ENCODE results near the gene CDK5RAP2. TPM values are rescaled to one million over a fixed set of nuclear protein-coding genes. Genes with fewer than 3 reads are reported as not detected.

CDK5RAP2 gene
- total and polyA plus RNA-seq, 9 of the 15 experiments (the other 6 are each of a cell fraction or from before 2014, with no cell fraction given), result 19.9 to 68.8 (median 42.2) TPM

DNA sequence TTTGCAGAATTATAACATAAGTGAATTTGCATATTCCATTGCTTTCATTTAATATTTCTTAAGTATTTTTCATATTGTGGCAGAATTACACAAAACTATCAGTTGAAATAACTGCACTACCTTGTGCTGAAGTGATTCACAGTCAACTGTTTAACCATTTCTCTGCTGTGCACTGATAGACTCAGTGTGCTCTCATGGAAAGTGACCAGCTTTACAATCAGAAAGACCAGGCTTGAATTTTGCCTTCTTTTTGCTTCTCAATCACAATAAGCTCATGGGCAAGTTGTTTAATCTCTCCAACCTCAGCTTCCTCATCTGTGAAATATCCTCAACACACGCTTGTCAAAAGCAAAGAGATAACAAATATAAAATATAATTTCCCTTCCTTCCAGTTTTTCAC is 18.3 kb downstream of the CDK5RAP2 start:
- in situ Hi-C loops (cut with MboI) (no loop called here), intact Hi-C loops (cut with micrococcal nuclease) (no loop called here)
- Histone ChIP-seq H3K79me2 (ENCODE audit: control insufficient read depth, insufficient read depth, low read length) (peaks cover 40% of the 10 kb centered on the region; the same call in 2 of the 3 replicates), H3K9ac (ENCODE audit: insufficient read depth in 1 of 2, low read depth in 2 of 2, low read length in 2 of 2) (no peak overlapping the region), H3K9me1 (ENCODE audit: control insufficient read depth, insufficient read depth, low read length) (no peaks in the 10 kb centered on the region), H3K27ac (ENCODE audit: extremely low read depth, low read depth, low read length) (no peak overlapping the region), H3K4me1 (replicated peaks in 1 of 2; ENCODE audit: control insufficient read depth in 2 of 2, insufficient read depth in 2 of 2, low read length in 2 of 2) (peaks cover 4 to 17% of the 10 kb centered on the region in 2 experiments; a peak in 3 of 5 replicates), H3K27me3 (ENCODE audit: control insufficient read depth in 2 of 2, insufficient read depth in 2 of 2, low read length in 2 of 2) (no peaks in the 10 kb centered on the region), H3K9me3 (replicated peaks; ENCODE audit: control insufficient read depth, insufficient read depth, low read depth, low read length) (no peaks in the 10 kb centered on the region), H4K20me1 (replicated peaks; ENCODE audit: control insufficient read depth, insufficient read depth, low read length) (peaks cover 7% of the 10 kb centered on the region), H3K4me3 (no peak overlapping the region), H3K4me2 (ENCODE audit: insufficient read depth, low read length) (no peak overlapping the region), H3K36me3 (ENCODE audit: control insufficient read depth, insufficient read depth, low read length) (peaks cover 71% of the 10 kb centered on the region), H2AFZ (ENCODE audit: low read depth, low read length) (no peak overlapping the region)
- FAIRE-seq (no peak), ATAC-seq (no peak), DNase-seq (ENCODE audit: extremely low read depth in 1 of 4, low spot score in 3 of 4) (no peak)
- ChIA-PET POLR2A (interaction anchor here (0.8 to 1.1 kb wide), 2 partner anchors 12 to 21 kb away, joined by 3 to 4 read pairs; no protein-coding TSS in a partner anchor), CTCF (ENCODE audit: low intra/inter-chr PET ratio) (no interaction called here)
- no TSS peak for BruUV-seq (replicated peaks)
- peak; percentile 46; the same call in 1 of the 2 replicates for TF ChIP-seq CBFA2T3 (IDR thresholded peaks at IDR 0.05)
- 0 out of 2 replicates have a peak, but pooled peaks have one; percentile 13 for TF ChIP-seq TEAD4 (IDR thresholded peaks at IDR 0.05; ENCODE audit: low read length)
- no peak for TF ChIP-seq TEAD4 (CRISPR knock-in tag; IDR thresholded peaks at IDR 0.05; ENCODE audit: borderline replicate concordance)
- TF ChIP-seq TCF3 (CRISPR knock-in tag; IDR thresholded peaks at IDR 0.05), result peak; percentile 26; the same call in 1 of the 2 replicates
- no peak for TF ChIP-seq CEBPB (tag; IDR thresholded peaks at IDR 0.05)
- 0 out of 2 replicates have a peak, but pooled peaks have one; percentile 10 for TF ChIP-seq CBFA2T2 (conservative IDR thresholded peaks at IDR 0.05)
- WGBS (ENCODE audit: insufficient coverage, low coverage, missing lambda C conversion rate), result 85% methylated on average over 1 of the region's 1 CpG

DNA sequence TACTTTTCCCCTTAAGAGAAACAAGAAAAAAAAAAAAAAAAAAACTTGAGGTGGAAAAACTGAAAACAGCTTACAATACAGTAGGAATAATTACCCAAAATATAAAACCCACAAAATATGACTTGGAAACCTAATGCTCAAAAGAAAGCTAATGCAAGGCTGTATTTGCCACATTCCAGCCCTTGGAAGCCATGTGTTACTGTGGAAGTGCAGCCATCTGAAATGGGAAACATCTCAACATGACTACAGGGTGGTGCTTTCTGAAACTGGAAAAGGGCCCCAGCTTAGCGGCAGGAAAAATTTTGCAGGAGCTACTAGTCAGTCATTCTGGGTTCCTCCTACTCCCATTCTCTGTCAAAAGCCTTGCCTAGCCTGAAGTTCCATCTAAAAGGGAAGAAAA is 20.4 kb downstream of the CDK5RAP2 start:
- no TSS peak for BruUV-seq (replicated peaks)
- H3K9me3 ChIP-seq (replicated peaks; ENCODE audit: control insufficient read depth, insufficient read depth, low read depth, low read length), result no peaks in the 10 kb centered on the region
- DNase-seq (ENCODE audit: extremely low read depth in 1 of 4, low spot score in 3 of 4), result no peak
- no peaks in the 10 kb centered on the region for H3K9me1 ChIP-seq (ENCODE audit: control insufficient read depth, insufficient read depth, low read length)
- no peak for FAIRE-seq
- H4K20me1 ChIP-seq (replicated peaks; ENCODE audit: control insufficient read depth, insufficient read depth, low read length), result peaks cover 3% of the 10 kb centered on the region; the same call in 1 of the 2 replicates
- WGBS (ENCODE audit: insufficient coverage, low coverage, missing lambda C conversion rate), result 77% methylated on average over 1 of the region's 1 CpG
- ChIA-PET POLR2A (interaction anchor here (0.7 to 1.6 kb wide), 3 partner anchors 10 to 96 kb away, joined by 3 read pairs; no protein-coding TSS in a partner anchor), CTCF (ENCODE audit: low intra/inter-chr PET ratio) (no interaction called here)
- H3K27me3 ChIP-seq (ENCODE audit: control insufficient read depth in 2 of 2, insufficient read depth in 2 of 2, low read length in 2 of 2), result no peaks in the 10 kb centered on the region
- peaks cover 4 to 17% of the 10 kb centered on the region in 2 experiments; a peak in 3 of 5 replicates for H3K4me1 ChIP-seq (replicated peaks in 1 of 2; ENCODE audit: control insufficient read depth in 2 of 2, insufficient read depth in 2 of 2, low read length in 2 of 2)
- no peak overlapping the region for H3K4me3 ChIP-seq
- in situ Hi-C loops (cut with MboI), result no loop called here
- H3K36me3 ChIP-seq (ENCODE audit: control insufficient read depth, insufficient read depth, low read length), result peaks cover 60% of the 10 kb centered on the region
- no peak overlapping the region for H3K27ac ChIP-seq (ENCODE audit: extremely low read depth, low read depth, low read length)
- no peak overlapping the region for H3K9ac ChIP-seq (ENCODE audit: insufficient read depth in 1 of 2, low read depth in 2 of 2, low read length in 2 of 2)
- H3K79me2 ChIP-seq (ENCODE audit: control insufficient read depth, insufficient read depth, low read length), result peaks cover 35% of the 10 kb centered on the region
- intact Hi-C loops (cut with micrococcal nuclease), result no loop called here
- no peak overlapping the region for H3K4me2 ChIP-seq (ENCODE audit: insufficient read depth, low read length)
- ATAC-seq, result no peak
- no peak overlapping the region for H2AFZ ChIP-seq (ENCODE audit: low read depth, low read length)
- TF ChIP-seq SMC3 (conservative IDR thresholded peaks at IDR 0.05; ENCODE audit: insufficient read depth, low read depth, low read length), result no peak
- no peak for TF ChIP-seq ZNF41 (CRISPR knock-in tag; conservative IDR thresholded peaks at IDR 0.05)
- TF ChIP-seq GTF2A2 (tag; IDR thresholded peaks at IDR 0.05), result no peak
- TF ChIP-seq, protein P1, sequence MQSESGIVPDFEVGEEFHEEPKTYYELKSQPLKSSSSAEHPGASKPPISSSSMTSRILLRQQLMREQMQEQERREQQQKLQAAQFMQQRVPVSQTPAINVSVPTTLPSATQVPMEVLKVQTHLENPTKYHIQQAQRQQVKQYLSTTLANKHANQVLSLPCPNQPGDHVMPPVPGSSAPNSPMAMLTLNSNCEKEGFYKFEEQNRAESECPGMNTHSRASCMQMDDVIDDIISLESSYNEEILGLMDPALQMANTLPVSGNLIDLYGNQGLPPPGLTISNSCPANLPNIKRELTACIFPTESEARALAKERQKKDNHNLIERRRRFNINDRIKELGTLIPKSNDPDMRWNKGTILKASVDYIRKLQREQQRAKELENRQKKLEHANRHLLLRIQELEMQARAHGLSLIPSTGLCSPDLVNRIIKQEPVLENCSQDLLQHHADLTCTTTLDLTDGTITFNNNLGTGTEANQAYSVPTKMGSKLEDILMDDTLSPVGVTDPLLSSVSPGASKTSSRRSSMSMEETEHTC (IDR thresholded peaks at IDR 0.05), result no peak
- TF ChIP-seq WHSC1 (IDR thresholded peaks at IDR 0.05; ENCODE audit: low read length), result no peak
- TF ChIP-seq, protein P2, sequence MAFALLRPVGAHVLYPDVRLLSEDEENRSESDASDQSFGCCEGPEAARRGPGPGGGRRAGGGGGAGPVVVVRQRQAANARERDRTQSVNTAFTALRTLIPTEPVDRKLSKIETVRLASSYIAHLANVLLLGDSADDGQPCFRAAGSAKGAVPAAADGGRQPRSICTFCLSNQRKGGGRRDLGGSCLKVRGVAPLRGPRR (CRISPR knock-in tag; IDR thresholded peaks at IDR 0.05), result no peak
- no peak for TF ChIP-seq ZNF146 (CRISPR knock-in tag; IDR thresholded peaks at IDR 0.05; ENCODE audit: unreplicated experiment)
- TF ChIP-seq BRF1 (IDR thresholded peaks at IDR 0.05; ENCODE audit: borderline replicate concordance, extremely low read depth, insufficient read length), result no peak

All from K562 (cell line).